ENCODE data around the gene KIAA1614.

GRCh38 chr1:180926164-180926981 lies 13.7 kb downstream of the KIAA1614 start:
- TF ChIP-seq POLR2AphosphoS5 (IDR thresholded peaks at IDR 0.05; ENCODE audit: low read depth, low read length) (no peak), POLR2A (IDR thresholded peaks at IDR 0.05; ENCODE audit: low read depth, low read length) (no peak), TAF1 (IDR thresholded peaks at IDR 0.05; ENCODE audit: borderline replicate concordance, low read depth, low read length) (no peak)

Data from GM12892 (cell line).